Measurements from ENCODE around the gene TOX2.

TOX2 gene

GRCh38 chr20:44002861-44003260 lies 88.2 kb downstream of the TOX2 start:
- no peak for DNase-seq

GRCh38 chr20:44003609-44004008 lies 89.0 kb downstream of the TOX2 start:
- no peak for DNase-seq

GRCh38 chr20:44004306-44004915 lies 89.8 kb downstream of the TOX2 start:
- DNase-seq = no peak

GRCh38 chr20:44005661-44006060 lies 91.0 kb downstream of the TOX2 start:
- DNase-seq = no peak

DNA sequence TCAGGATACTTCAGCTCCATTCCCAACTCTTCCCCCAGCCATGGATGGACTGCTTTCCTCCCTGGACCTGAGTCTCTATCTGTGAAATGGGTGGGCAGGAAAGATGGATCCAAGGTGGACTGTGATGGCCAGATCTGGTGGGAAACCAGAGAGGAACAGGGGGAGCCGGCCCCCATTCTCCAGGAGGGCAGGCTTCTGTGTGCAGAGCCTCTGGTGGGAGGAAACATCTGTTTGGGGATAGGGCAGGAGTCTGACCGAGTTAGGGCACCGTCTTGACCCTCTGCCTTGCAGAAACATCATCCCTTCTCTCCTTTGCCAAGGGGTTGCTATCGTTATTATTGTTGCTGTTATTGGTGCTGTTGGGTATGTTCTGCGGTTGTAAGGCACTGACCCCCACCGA lies 91.5 kb downstream of the TOX2 start:
- DNase-seq = no peak

GRCh38 chr20:44006578-44006977 lies 91.9 kb downstream of the TOX2 start:
- DNase-seq = no peak

DNA sequence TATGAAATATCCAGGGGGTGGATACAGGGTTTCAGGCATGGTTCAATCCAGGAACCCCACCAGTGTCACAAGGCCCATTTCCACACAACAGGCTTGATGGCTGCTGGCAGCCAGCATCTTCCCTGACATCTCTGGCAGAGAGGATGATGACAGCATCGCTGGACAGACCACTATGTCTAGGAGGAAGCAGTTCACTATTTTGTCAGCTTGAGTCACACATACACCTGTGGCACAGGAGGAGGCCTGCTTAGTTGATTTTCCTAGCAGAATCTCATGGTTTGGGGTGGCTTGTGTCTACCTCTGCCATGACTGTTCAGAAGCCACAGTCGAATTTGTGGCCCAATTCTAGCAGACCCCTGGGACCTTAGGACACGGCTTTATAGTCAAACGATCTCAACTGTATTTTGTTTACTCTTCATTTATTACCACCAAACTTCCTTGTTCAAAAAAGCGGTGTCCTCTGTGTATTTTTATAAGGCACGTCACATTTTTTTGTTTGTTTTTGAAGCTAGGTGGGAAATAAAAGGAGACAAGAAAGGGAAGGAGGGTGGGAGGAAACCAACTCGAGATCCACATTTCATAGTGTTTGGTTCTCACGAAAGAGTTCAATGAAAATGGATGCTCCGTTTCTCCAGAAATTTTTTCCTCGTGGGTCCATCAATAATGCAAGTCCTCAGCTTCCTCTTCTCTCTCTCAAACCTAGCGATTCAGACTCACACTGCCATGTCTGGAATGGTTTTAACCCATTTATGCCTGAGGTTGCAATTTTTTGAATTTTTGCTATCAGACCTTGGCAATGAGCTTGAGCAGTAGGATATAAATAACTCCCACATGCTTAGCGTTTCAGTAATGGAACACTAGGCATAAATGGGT lies 94.4 kb downstream of the TOX2 start:
- DNase-seq = no peak

DNA sequence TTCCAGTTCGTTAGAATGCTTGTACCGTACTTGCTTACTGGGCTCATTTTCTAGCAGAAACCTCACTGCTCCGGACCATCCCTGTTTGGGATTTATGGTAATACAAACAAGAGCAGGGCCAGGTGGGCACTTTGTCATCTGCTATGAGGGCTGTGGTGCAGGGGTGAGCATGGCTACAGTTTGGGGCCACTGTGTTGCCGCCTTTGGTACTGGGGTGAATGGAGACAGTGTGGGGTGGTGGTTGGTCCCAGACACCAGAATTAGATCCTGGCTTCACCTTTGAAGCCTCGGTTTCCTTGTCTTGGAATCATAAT lies 95.0 kb downstream of the TOX2 start:
- DNase-seq = no peak

DNA sequence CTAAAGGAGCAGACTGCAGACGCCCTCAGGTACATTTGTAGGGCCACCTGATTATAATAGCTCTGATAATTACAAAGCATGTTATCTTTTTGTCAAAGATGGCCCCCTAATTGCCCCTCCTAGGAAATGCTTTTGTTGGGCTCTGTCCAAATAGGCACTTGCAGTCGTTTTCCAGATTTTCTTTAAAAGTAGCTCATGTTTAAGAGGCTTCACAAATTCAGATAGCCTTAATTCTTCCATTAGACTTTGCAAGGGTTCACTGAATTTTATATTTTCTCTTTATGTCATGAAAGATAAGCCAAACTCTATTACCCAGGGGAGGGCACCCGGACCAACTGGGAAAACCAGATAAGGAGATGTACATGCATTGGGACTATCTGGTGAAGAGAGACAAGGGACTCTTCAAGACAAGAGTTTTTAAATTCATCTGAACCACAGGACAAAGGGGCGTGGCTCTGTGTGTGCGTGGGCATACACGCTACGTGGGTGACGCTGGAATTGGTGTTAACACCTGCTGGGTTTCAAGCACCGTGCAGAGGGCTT lies 95.6 kb downstream of the TOX2 start:
- no peak for DNase-seq

GRCh38 chr20:44011251-44011940 lies 96.7 kb downstream of the TOX2 start:
- DNase-seq = no peak

DNA sequence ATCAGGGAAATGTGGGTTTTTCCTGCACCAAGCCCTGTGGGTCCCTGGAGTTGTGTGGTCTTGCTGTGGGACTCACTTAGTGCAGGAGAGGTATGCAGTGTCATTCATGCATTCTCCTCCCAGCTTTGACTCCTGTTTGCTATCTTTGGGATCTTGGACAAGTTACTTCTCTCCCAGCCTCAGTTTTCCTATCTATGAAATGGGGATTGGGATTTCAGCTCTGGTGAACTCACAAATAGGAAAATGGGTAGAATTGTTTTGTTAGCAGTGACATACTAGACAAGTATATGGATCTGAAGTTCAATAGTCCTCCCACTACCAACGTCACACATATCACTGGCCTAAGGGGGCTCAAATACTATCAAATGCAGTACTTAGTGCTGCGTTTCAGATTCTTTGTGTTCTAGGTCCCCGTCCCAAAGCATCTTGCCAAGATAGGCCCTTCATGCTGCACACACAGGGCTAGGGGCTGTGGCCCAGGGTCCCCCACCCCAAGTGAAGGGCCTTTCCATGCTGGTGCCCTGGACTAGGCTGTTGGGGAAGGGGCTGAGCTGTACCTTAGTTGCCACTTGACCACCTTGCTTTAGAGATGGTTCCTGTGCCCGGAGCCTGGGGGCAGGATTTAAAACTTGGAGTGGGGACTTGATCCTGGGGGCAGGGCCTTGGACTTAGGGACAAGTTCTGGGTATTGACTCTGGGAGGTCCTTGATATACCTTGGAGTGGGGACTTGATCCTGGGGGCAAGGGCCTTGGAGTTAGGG lies 98.0 kb downstream of the TOX2 start:
- DNase-seq = no peak

- DNase-seq = no peak
Observed at GRCh38 chr20:44014807-44015732, 100.4 kb downstream of the TOX2 start.

- no peak for DNase-seq
Observed at GRCh38 chr20:44015733-44016103, 101.1 kb downstream of the TOX2 start.

DNA sequence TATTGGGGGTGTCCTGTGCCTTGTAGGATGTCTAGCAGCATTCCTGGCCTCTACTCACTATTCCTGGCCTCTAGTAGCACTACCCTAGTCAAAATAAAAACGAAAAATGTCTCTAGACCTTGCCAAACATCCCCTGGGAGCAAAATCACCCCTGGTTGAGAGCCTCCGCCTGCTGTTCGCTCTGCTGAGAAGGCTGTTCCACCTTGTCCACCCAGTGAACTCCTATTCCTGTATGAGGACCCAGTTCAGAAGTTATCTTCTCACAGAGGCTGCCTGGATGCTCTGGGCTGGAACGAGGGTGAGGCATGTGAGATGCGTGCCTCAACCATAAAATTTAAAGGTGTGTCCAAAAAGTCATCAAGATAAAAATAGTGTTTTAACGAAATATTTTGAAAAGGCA lies 101.9 kb downstream of the TOX2 start:
- no peak for DNase-seq

- DNase-seq = no peak
Observed at GRCh38 chr20:44017211-44017610, 102.6 kb downstream of the TOX2 start.

- no peak for DNase-seq
Observed at GRCh38 chr20:44017905-44018258, 103.2 kb downstream of the TOX2 start.

DNA sequence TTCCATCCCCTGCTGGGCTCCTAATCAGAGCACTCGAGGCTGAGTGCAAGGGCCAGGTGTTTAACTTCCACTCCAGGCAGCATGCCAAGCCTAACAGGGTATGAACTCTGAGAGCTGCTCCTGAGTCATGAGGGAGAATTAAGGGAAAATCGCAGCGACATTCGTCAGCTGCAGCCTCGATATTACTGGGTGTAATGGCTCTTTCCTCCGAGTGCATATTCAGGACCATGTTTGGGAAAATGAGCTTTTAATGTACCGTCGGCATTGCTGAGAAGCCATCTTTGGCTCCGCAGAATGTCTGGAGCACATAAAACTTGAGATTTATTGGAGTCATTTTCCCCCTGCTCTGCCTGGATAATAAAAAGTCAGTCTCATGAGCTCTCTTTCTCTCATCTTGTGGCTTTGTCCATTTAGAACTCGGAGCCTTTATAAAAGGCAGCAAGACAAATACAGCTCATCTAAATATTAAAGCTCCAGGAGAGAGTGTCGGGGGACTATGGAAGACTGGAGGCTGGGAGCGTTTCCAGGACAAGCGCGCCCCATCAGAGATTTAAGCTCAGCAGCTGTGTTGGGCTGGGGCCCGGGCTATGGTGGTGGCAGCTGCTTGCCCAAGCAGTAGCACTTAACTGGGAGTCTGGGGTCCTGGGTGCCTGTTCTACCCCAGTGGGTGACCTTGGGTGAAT lies 103.7 kb downstream of the TOX2 start:
- DNase-seq = no peak

GRCh38 chr20:44018942-44019637 lies 104.4 kb downstream of the TOX2 start:
- no peak for DNase-seq

GRCh38 chr20:44019638-44020335 lies 105.1 kb downstream of the TOX2 start:
- no peak for DNase-seq

All from suppressor macrophage (primary cell).